Stimulated activated CD4-positive, alpha-beta T cell treated with anti-CD3 and anti-CD28 coated beads, Interleukin-12 subunit alpha, Interleukin-12 subunit beta, amount 100 ng/mL, for 24 hours (primary cell): ENCODE results near the gene TAS2R5.
"Not testable (repeated sequence)": the region's sequence is repeated elsewhere in the genome, so short reads cannot be mapped to it uniquely, and the experiment has no call there.

ENCODE experiments used
- DNase-seq, 2 experiments: peaks; one replicate each; pipeline ENCODE4 v3.0.0-alpha.2; 2020; ENCODE audit warnings: low read depth in 2 of 2

The TAS2R5 gene, protein sequence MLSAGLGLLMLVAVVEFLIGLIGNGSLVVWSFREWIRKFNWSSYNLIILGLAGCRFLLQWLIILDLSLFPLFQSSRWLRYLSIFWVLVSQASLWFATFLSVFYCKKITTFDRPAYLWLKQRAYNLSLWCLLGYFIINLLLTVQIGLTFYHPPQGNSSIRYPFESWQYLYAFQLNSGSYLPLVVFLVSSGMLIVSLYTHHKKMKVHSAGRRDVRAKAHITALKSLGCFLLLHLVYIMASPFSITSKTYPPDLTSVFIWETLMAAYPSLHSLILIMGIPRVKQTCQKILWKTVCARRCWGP

DNA sequence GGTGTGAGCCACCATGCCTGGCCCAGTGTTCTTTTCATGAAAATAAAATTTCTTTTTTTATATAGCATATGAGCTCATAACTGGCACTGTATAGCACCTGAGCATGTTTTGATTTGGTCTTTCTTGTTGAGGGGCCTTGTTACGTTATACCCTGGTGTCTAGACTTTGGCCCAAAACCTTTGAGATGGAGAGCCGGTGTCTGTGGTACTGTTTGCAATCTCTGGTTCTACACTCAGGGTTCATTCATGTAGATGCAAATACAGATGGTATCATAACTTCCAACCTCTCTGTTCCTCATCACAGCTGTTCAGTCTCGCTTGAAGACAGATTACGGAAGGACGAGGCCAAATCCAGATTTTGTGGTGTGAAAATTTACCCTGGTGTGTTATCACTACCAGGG is at the start of gene TAS2R5:
Gene TAS2R5 (plus strand): TSS at position 301 of the 400 bp plus-strand sequence. CDS start 145 bp downstream, outside the sequence.
- DNase-seq, result no peak

DNA sequence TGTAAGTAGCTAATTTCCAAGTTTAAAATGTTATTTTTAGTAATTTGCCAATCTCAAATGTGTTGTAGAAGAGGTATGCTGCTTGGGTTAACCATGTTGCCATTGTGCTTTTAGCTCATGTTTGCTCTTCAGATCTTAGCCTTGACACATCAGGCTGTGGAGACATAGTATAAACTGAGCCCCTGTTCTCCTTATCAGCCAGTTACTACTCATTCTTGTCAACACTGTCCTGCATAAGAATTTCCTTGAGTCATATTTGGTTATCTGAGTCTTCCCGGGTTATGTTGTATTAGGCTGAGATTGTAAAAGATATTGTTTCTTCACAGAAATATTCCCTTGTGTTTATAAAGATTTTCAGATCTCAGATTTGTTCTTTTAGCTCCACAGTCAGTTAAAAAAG is 47.8 kb upstream of the TAS2R5 start:
- no peak for DNase-seq

DNA sequence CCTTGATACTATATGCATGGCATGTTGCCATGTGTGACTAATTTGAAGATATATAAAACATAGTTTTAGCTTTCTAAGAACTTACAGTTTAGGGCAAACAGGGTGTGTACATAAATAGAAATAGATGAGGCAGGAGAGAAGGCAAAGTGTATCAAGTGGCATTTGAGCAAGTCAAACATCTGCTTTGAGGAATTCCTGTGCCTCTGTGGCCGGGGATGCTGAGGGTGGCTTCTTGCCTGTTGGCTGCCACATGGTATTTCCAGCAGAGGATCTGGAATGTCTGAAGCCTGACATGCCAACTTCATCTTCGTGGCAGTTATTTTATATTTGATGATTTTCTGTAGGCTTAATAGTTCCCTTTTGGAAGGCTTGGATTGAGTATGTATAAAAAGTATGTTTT is 45.9 kb upstream of the TAS2R5 start:
- no peak for DNase-seq

DNA sequence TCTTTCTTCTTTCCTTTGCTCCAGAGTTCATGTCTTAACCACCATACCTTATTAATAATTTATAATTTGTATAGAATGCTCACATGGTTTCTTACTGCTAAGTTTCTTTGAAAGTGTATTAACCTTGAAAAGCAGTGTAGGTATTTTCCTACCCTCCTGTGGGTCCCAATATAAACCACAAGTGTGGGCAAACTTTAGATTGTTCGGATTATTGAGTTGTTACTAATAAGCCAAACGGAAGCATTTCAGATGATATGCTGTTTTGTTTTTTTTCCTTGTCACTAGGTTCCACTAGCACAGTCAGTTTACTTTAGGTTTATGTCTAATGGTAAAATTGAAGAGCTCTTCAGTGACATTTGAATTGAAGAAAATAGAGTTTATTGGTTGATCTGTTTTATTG is 41.6 kb upstream of the TAS2R5 start:
- no peak for DNase-seq

DNA sequence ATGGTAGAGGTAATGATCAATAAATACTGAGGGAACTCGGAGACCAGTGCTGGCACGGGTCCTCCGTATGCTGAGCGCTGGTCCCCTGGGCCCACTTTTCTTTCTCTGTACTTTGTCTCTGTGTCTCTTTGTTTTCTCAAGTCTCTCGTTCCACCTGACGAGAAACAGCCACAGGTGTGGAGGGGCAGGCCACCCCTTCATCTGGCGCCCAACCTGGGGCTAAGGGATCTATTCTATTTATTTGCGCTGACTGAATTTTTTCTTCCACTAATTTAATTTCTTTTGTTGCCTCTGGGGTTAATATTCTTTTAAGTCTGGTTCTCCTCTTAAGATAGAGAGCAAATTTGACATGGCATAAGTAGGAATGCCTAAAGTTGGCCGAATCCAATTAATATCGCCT is 38.1 kb upstream of the TAS2R5 start:
- DNase-seq, result not testable (repeated sequence)

DNA sequence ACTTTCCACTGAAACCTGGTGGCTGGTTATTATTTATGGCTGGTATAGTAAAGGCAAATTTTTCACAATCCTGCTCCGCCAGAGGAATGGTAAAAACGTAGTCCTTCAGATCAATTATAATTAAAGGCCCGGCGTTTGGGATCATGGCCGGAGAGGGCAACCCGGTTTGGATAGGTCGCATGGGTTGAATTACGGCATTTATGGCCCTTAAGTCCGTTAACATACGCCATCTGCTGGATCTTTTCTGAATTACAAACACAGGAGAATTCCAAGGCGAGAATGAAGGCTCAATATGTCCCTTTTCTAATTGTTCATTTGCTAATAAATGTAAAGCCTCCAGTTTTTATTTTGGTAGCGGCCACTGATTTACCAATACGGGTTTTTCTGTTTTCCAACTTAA is 37.4 kb upstream of the TAS2R5 start:
- DNase-seq, result no peak

DNA sequence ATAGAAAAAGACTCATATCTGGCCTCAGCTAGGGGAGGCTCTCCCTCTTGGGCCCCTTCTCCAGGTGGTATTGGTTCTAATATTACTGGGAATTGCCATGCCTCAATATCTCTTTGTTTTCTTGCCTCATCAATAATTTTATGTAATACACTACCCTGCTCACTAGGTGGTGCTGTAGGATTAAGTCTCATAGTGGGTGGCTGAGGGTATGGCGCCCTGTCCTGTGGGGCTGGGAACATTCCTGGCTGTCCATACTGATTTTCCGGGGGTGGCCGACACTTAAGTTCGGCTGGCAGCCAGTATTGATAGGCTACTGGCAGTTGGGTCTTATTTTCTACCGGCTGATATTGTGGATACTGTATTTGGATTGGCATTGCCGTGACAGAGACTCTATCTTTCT is 35.1 kb upstream of the TAS2R5 start:
- DNase-seq, result no peak

DNA sequence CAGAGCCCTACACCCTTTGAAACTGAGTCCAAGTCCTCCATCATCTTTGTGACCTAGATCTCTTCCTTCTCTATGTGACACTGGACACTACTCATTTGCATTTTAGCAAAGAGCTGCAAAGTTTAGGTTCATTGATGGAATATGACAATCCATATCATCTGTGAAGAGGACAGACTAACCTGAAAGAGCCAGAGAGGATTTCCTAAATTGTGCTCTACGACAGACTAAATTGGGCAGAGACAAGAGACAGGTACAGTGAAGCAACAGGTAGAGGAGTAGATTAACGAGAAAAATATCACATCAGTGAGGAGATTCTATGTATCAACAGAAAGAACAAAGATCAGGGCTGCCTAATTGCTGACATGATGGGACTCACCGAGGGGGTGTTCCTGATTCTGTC is 26.2 kb upstream of the TAS2R5 start, which contains the start of gene TAS2R3:
Gene TAS2R3 (plus strand): TSS at position 301 of the 400 bp plus-strand sequence. CDS start 62 bp downstream, at position 363.
- no peak for DNase-seq

DNA sequence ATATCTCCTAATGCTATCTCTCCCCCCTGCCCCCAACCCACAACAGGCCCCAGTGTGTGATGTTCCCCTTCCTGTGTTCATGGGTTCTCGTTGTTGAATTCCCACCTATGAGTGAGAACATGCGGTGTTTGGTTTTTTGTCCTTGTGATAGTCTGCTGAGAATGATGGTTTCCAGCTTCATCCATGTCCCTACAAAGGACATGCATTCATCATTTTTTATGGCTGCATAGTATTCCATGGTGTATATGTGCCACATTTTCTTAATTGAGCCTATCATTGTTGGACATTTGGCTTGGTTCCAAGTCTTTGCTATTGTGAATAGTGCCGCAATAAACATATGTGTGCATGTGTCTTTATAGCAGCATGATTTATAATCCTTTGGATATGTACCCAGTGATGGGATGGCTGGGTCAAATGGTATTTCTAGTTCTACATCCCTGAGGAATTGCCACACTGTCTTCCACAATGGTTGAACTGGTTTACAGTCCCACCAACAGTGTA is 19.9 kb upstream of the TAS2R5 start:
- DNase-seq, result not testable (repeated sequence)

DNA sequence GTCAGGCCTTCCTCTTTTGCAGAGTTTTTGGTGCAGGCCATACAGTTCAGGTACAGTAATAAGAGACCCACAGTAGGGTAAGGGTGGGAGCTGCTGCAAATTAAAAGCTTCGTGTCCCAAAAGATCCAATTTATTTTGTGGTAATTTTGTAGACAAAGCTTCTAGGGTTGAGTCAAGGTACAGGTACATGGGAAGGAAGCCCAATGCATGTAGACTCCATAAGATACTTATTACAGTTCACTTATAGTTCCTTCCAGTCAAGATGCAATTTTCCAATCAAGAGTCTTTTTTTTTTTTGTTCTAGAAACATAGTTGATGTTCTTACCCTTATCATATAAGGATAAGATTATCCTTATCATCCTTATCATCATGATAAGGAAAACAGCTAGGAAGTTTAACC is 13.6 kb upstream of the TAS2R5 start, which contains the start of gene TAS2R4:
Gene TAS2R4 (plus strand): TSS at position 301 of the 400 bp plus-strand sequence. CDS start 1,815 bp downstream, outside the sequence.
- DNase-seq, result no peak

DNA sequence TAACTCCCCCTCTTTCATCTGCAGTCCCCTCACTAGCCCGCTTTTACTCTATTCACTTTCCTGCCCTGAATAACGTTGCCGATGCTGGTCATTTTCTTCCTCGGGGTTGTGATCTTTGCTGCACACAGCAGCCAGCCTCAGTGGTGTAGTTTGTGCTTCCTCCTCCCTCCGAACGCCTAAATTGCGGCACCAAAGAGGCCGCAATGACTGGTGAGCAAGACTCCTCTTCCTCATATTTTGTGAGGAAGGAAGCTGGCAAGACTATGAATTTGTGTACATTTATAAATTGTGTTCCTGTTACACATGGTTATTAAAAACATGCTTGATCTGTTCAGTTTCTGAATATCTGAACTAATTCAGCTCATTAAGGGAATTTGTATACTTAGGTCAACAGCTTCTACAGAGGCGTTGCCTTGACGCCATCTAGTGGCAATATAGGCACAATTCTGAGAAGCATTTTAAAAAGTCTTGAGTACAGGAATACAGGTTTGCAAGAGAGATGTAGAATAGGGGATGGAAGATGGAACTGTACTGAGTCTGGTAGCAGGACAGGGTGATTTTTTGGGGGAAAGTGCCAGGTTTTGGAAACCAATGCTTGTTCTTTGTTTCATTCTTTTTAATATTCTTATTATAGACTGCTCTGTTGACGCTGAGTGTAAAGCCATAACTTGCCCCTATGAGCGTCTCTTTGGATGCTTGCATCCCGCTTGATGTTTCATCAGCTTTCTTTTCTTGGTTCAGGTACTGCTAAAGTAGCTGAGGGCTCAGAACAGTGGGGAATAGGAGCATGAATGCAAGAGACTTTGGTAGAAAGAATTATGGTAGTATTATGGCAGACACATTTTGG is 4.1 kb upstream of the TAS2R5 start:
- no peak for DNase-seq

DNA sequence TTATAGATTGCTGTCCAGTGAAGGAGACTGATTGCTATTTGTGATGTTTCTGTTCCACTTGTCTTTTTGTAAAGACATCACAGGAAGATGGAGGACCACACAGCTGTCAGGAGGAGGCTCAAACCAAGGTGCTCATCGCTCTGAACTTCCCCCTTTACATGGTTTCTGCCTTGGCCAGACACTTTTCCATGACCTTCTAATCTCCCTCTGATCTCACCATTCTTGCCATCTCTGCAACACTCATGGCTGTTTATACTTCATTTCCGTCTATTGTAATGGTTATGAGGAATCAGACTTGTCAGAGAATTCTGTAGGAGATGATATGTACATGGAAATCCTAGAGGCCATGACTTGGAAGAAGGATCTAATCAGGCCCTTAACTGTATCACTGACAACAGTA is 1.7 kb upstream of the TAS2R5 start:
- DNase-seq, result no peak

DNA sequence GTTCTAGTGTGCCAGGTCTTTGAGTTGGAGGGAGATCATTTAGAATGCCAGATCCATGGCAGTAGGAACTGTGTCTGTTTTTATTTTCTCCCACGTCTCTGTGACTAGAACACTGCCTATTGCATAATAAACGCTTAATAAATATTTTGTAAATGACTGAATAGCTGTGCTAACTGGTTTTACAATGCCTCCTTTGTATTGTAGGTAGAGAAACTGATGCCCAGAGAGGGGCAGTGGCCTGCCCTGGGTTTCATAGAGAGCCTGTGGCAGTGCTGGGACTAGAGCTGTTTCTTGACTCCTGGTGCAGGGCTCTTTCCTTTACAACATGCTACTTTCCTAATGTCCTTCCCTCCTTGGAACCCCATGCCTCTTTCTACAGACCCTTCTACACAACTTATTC is 2.5 kb downstream of the TAS2R5 start:
- no peak for DNase-seq

DNA sequence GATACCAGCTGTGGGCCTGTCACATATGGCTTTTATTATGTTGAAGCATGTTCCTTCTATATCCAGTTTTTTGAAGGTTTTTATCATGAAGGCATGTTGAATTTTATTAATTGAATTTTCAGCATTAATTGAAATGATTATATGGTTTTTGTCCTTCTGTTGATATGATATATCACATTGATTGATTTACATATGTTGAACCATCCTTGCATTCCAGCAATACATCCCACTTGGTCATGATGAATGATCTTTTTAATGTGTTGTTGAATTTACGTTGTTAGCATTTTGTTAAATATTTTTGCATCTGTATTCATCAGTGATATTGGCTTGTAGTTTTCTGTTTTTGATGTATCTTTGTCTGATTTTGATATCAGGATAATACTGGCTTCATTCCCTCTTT is 30.1 kb downstream of the TAS2R5 start:
- DNase-seq, result no peak

DNA sequence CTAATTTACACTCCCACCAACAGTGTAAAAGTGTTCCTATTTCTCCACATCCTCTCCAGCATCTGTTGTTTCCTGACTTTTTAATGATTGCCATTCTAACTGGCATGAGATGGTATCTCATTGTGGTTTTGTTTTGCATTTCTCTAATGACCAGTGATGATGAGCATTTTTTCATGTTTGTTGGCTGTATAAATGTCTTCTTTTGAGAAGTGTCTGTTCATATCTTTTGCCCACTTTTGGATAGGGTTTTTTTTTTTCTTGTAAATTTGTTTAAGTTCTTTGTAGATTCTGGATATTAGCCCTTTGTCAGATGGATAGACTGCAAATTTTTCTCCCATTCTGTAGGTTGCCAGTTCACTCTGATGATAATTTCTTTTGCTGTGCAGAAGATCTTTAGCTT is 32.4 kb downstream of the TAS2R5 start:
- not testable (repeated sequence) for DNase-seq

DNA sequence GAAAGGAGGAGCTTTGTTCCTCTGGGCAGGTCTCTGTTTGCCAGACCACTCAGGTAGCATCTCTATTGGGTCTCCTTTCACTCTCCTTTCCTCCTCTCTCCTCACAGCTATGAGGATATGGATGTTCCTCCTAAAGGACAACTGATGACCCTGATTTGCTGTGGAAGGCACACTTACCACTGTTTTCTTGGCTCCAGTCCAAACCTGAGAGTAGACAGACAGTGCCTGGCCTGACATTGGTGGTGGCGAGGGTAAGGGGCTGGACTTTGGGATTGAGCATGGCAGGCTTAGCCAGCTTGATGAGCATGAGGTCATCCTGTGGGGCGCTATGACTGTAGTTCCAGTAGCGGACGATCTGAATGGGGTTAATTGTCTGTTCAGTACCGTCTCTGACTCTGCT is 47.7 kb downstream of the TAS2R5 start:
- no peak for DNase-seq

DNA sequence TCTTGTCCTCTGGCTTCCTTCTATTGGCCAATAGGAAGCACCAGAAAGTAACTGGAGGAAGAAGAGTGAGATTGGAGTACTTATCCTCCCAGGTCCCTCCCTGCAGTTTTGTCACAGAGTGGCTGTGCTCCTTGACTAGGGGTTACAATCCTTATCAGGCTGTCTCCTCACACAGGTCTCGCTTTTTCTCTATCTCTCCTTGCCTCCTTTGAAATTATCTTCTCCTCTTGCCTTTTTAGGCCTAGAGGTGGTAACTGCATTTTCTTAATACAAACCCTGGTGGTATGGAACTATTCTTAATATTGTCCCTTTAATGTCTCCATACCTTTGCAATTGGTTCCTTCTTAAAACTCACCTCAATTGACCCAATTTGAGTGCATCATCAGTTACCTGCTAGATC is 48.6 kb downstream of the TAS2R5 start:
- no peak for DNase-seq

DNA sequence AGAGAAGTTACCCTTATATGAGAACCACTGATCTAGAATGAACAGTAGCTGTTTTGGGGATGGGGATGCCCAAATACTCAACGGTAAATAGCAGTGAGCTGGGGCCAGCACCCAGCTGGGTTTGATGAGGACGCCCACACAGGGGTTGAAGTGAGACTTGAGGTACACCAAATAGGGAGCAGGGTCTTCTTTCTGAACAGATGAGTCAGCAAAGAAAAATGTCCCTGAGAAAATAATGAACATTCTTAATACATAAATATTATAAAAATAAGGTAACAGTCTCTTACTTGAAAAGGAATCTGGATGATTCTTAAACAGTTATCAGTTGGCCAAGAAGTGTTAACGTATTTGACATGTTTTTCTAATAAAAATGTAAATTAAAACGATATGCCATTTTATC is 49.2 kb downstream of the TAS2R5 start:
- DNase-seq, result no peak

DNA sequence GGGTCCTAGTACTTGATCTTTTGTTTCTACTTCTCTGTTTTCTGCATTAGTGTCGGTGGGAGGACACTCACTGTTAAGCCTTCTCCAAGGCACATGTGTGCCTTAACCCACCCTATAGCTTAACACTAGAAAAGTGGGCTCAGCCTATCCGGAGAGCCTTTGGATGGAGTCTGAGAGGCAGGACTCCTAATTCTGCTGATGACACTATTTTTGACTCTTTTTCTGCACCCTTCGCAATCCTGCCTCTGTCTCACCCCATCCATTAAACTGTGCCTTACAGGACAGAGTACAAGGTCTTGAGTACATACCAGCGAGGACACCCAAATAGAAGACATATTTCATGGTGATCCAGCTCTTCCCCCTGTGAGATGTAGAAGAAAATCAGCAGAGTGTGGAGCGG is 50.7 kb downstream of the TAS2R5 start:
- no peak for DNase-seq
